GM12878 (cell line): ENCODE data around the gene HMGB1. TPM values are rescaled to one million over a fixed set of nuclear protein-coding genes. Genes with fewer than 3 reads are reported as not detected.
A peak's percentile ranks its signal among the peaks of the same experiment; 100 is the strongest.

Experiments
- ATAC-seq: fragments of 200-7000 bp; cut with Tn5 transposase; 3 replicates; pipeline ENCODE4 v1.9.1; 2020; ENCODE audit warnings: mild to moderate bottlenecking, moderate library complexity
- BruUV-seq: library from RNA; stranded (reverse); fragments of 400-500 nt; replicated peaks from 2 replicates; lab custom pipeline; 2021; lab: Mats Ljungman, UMichigan
- CTCF ChIA-PET: fragments of 300-600 bp; sonication (Branson Sonifier 250); formaldehyde crosslinking; extraction: SDS; loops from one replicate; lab custom pipeline; 2021; ENCODE audit warnings: inconsistent platforms; lab: Yijun Ruan, JAX
- POLR2A ChIA-PET: fragments of 350-600 bp; formaldehyde crosslinking; extraction: SDS; loops from one replicate; lab custom pipeline; 2021; ENCODE audit warnings: inconsistent platforms; lab: Charles Lee
- RAD21 ChIA-PET: fragments of 300-600 bp; sonication (Branson Sonifier 250); formaldehyde crosslinking; loops from one replicate; lab custom pipeline; 2023; ENCODE audit warnings: antibody characterized with exemption; ENCODE audit not compliant: unreplicated experiment; lab: Charles Lee
- SMC1A ChIA-PET: fragments of 300-600 bp; sonication (Branson Sonifier 250); formaldehyde crosslinking; loops from one replicate; lab custom pipeline; 2023; ENCODE audit not compliant: unreplicated experiment, uncharacterized antibody; lab: Charles Lee
- DNase-seq: peaks from one replicate; pipeline ENCODE4 v3.0.0-alpha.2; 2011; ENCODE audit warnings: low read depth, low spot score
- FAIRE-seq: peaks from 3 replicates; lab custom pipeline; 2011; peaks lifted over from hg19 to GRCh38; lab: Jason Lieb, UNC
- H2AFZ ChIP-seq: 2 replicates; pipeline ENCODE4 v1.6.0; 2011; ENCODE audit warnings: low read depth, low read length, control low read depth; ENCODE audit not compliant: control insufficient read depth
- H3K27ac ChIP-seq: 2 replicates; pipeline ENCODE4 v1.5.1; 2011; ENCODE audit warnings: control low read depth; ENCODE audit not compliant: control insufficient read depth, insufficient read depth
- H3K27me3 ChIP-seq, 2 experiments: replicated peaks in 1 of 2; 2 replicates each; pipeline versions ENCODE4 v1.6.0 to v1.6.1; 2011; ENCODE audit warnings: low read length in 1 of 2; ENCODE audit not compliant: control insufficient read depth in 2 of 2, insufficient read depth in 2 of 2
- H3K36me3 ChIP-seq, 2 experiments: 2 replicates each; pipeline ENCODE4 v1.5.1; 2011; ENCODE audit warnings: low read length in 1 of 2; ENCODE audit not compliant: control insufficient read depth in 2 of 2, insufficient read depth in 2 of 2
- H3K4me1 ChIP-seq: 2 replicates; pipeline ENCODE4 v1.6.1; 2011; ENCODE audit warnings: mild to moderate bottlenecking, low read length, moderate library complexity, mixed read lengths; ENCODE audit not compliant: control insufficient read depth, insufficient read depth
- H3K4me2 ChIP-seq: 2 replicates; pipeline ENCODE4 v1.6.0; 2011; ENCODE audit warnings: control low read depth; ENCODE audit not compliant: control insufficient read depth, insufficient read depth
- H3K4me3 ChIP-seq: fragments of 200-600 bp; sonication (generic); 2 replicates; pipeline ENCODE4 v1.5.1; 2016
- H3K79me2 ChIP-seq: 2 replicates; pipeline ENCODE4 v1.6.0; 2011; ENCODE audit warnings: low read length; ENCODE audit not compliant: control insufficient read depth, insufficient read depth
- H3K9ac ChIP-seq: 2 replicates; pipeline ENCODE4 v1.8.0; 2011; ENCODE audit warnings: low read length, control low read depth, mixed read lengths; ENCODE audit not compliant: control insufficient read depth, insufficient read depth
- H3K9me3 ChIP-seq: replicated peaks from 3 replicates; pipeline ENCODE4 v1.5.1; 2011; ENCODE audit warnings: mild to moderate bottlenecking, low read length; ENCODE audit not compliant: control insufficient read depth, insufficient read depth
- H4K20me1 ChIP-seq: 2 replicates; pipeline ENCODE4 v1.6.0; 2011; ENCODE audit not compliant: control insufficient read depth, insufficient read depth
- BCL11A ChIP-seq: IDR thresholded peaks from 2 replicates; pipeline ENCODE4 v1.6.1; 2011; ENCODE audit warnings: low read depth, low read length
- CHD2 ChIP-seq: IDR thresholded peaks from 2 replicates; pipeline ENCODE4 v1.6.1; 2011; ENCODE audit warnings: low read depth, low read length, improper control_type of control experiment, borderline replicate concordance
- CREB1 ChIP-seq: IDR thresholded peaks from 2 replicates; pipeline ENCODE4 v1.6.1; 2012; ENCODE audit warnings: low read depth, mild to moderate bottlenecking, inconsistent platforms
- DPF2 ChIP-seq: fragments of 450-650 bp; IDR thresholded peaks from 2 replicates; pipeline ENCODE4 v1.6.1; 2017; ENCODE audit warnings: mild to moderate bottlenecking
- EGR1 ChIP-seq, 2 experiments: IDR thresholded peaks; 1 replicate in 1 of 2; 2 replicates in 1 of 2; pipeline ENCODE4 v1.6.1; 2011 to 2012; ENCODE audit warnings: low read depth in 2 of 2, low read length in 2 of 2, borderline replicate concordance in 1 of 2, mild to moderate bottlenecking in 1 of 2, moderate library complexity in 1 of 2
- FOXK2 ChIP-seq: fragments of 450-650 bp; IDR thresholded peaks from 2 replicates; pipeline ENCODE4 v1.6.1; 2017; ENCODE audit warnings: mild to moderate bottlenecking, moderate library complexity
- HSF1 ChIP-seq: fragments of 150-350 bp; IDR thresholded peaks from 2 replicates; pipeline ENCODE4 v1.6.1; 2014; ENCODE audit warnings: mild to moderate bottlenecking, low read depth, low read length
- IRF4 ChIP-seq: IDR thresholded peaks from 2 replicates; pipeline ENCODE4 v1.6.1; 2011; ENCODE audit warnings: low read depth, low read length
- NFXL1 ChIP-seq: fragments of 450-650 bp; IDR thresholded peaks from 2 replicates; pipeline ENCODE4 v1.6.1; 2017; ENCODE audit warnings: antibody characterized with exemption, mild to moderate bottlenecking, borderline replicate concordance
- NRF1 ChIP-seq: conservative IDR thresholded peaks from 2 replicates; pipeline ENCODE4 v1.6.1; 2011; ENCODE audit warnings: mild to moderate bottlenecking, low read depth, low read length, improper control_type of control experiment
- POLR2A ChIP-seq: IDR thresholded peaks from 2 replicates; pipeline ENCODE4 v1.6.1; 2011; ENCODE audit warnings: low read depth, mild to moderate bottlenecking, low read length
- RAD51 ChIP-seq: fragments of 450-650 bp; IDR thresholded peaks from 2 replicates; pipeline ENCODE4 v1.6.1; 2016; ENCODE audit warnings: moderate library complexity, mild to moderate bottlenecking, inconsistent platforms
- WGBS: methylation state at CpG from one replicate; pipeline ENCODE4 v1.1.6; 2016; ENCODE audit warnings: low lambda C conversion rate; ENCODE audit not compliant: insufficient replicate concordance, insufficient coverage; ENCODE audit errors: missing lambda C conversion rate; 5-methylcytosine and 5-hydroxymethylcytosine counted together
- in situ Hi-C: fragments of 300-500 bp; cut with MboI; formaldehyde crosslinking; loops from 9 replicates; pipeline ENCODE4 v1.14.3; 2018; ENCODE audit warnings: mixed read lengths
- intact Hi-C: fragments of 100-400 bp; cut with micrococcal nuclease; formaldehyde crosslinking; loops from one replicate; pipeline ENCODE4 v1.14.2; 2022; ENCODE audit not compliant: unreplicated experiment
- polyA plus RNA-seq, 11 experiments: library from polyadenylated mRNA; depleted of rRNA in 4 of 11; unstranded in 6 of 11; stranded (reverse) in 5 of 11; fragments of >200 nt; fragmentation: Nextera tagmentation in 4 of 11; fragmentation: Illumina TruSeq in 1 of 11; extraction: Ambion mirVana in 4 of 11; extraction: Trizol in 1 of 11; gene quantifications; 1 replicate in 1 of 11; 2 replicates in 10 of 11; pipeline versions ENCODE4 v1.2.1 to v1.2.3, GENCODE V29; 2011 to 2016; ENCODE audit warnings: inconsistent platforms in 2 of 11, missing spikeins in 2 of 11, low read depth in 1 of 11
- total RNA-seq, 4 experiments: library from RNA; depleted of rRNA in 3 of 4; stranded (reverse); fragments of >200 nt in 3 of 4; fragmentation: Illumina TruSeq in 1 of 4; extraction: Trizol in 1 of 4; gene quantifications; 2 replicates each; pipeline versions ENCODE4 v1.2.1 to v1.2.3, GENCODE V29; 2013 to 2021
- TF ChIP-seq, protein P1 (sequence below), 3 experiments: IDR thresholded peaks in 2 of 3; conservative IDR thresholded peaks in 1 of 3; 2 replicates each; pipeline ENCODE4 v1.5.1; 2011; ENCODE audit warnings: low read depth in 3 of 3, low read length in 3 of 3, mild to moderate bottlenecking in 3 of 3, control low read depth in 2 of 3, moderate library complexity in 2 of 3, inconsistent platforms in 1 of 3, mixed read lengths in 1 of 3; ENCODE audit not compliant: control insufficient read depth in 2 of 3, insufficient read depth in 1 of 3; ENCODE audit errors: extremely low read depth in 1 of 3
- TF ChIP-seq, protein P2 (sequence below): IDR thresholded peaks from 2 replicates; pipeline ENCODE4 v1.6.1; 2011; ENCODE audit warnings: borderline replicate concordance, low read depth, mild to moderate bottlenecking, moderate library complexity, low read length; ENCODE audit not compliant: insufficient read depth, poor library complexity, severe bottlenecking
- TF ChIP-seq, protein P3 (sequence below): IDR thresholded peaks from 2 replicates; pipeline ENCODE4 v1.6.1; 2011; ENCODE audit warnings: borderline replicate concordance, low read depth, mild to moderate bottlenecking, moderate library complexity, mixed read lengths, low read length; ENCODE audit not compliant: insufficient read depth; ENCODE audit errors: extremely low read length

Gene HMGB1
- total and polyA plus RNA-seq, 10 of the 15 experiments (the other 5 are each of a cell fraction or from before 2014, with no cell fraction given), result 365 to 2,529 (median 1,396) TPM

- intact Hi-C loops (loop anchor here (2.0 kb wide), 2 partner anchors 19 to 43 kb away; partner anchors contain the start of gene HMGB1), in situ Hi-C loops (no loop called here)
- Histone ChIP-seq H3K9me3 (no peaks in the 10 kb centered on the region), H3K4me1 (peaks cover 6% of the 10 kb centered on the region), H3K4me2 (peak overlapping the region; percentile 95), H4K20me1 (no peaks in the 10 kb centered on the region), H2AFZ (peak overlapping the region; percentile 71), H3K79me2 (no peaks in the 10 kb centered on the region), H3K27ac (peak overlapping the region; percentile 50), H3K4me3 (peak overlapping the region; percentile 69), H3K27me3 (no peaks in the 10 kb centered on the region), H3K36me3 (no peaks in the 10 kb centered on the region), H3K9ac (peak overlapping the region; percentile 58)
- ChIA-PET CTCF (interaction anchor here (0.9 to 1.7 kb wide), 3 partner anchors 12 to 289 kb away, joined by 3 to 7 read pairs (median 4); no protein-coding TSS in a partner anchor), POLR2A (interaction anchor here (0.8 to 1.7 kb wide), 13 partner anchors 8 to 50 kb away, joined by 3 to 12 read pairs (median 4); partner anchors contain the start of gene HMGB1), SMC1A (interaction anchor here (0.7 to 6.9 kb wide), 12 partner anchors 8 to 49 kb away, joined by 3 to 73 read pairs (median 4); no protein-coding TSS in a partner anchor), RAD21 (interaction anchor here (0.8 to 2.2 kb wide), 14 partner anchors 8 to 289 kb away, joined by 3 to 31 read pairs (median 6); no protein-coding TSS in a partner anchor)
- FAIRE-seq, result no peak
- BruUV-seq, result TSS peak; percentile 88
- no peak for DNase-seq
- 13% methylated on average over 35 of the region's 53 CpGs for WGBS
- peak; percentile 71 for ATAC-seq
- TF ChIP-seq, protein P1, sequence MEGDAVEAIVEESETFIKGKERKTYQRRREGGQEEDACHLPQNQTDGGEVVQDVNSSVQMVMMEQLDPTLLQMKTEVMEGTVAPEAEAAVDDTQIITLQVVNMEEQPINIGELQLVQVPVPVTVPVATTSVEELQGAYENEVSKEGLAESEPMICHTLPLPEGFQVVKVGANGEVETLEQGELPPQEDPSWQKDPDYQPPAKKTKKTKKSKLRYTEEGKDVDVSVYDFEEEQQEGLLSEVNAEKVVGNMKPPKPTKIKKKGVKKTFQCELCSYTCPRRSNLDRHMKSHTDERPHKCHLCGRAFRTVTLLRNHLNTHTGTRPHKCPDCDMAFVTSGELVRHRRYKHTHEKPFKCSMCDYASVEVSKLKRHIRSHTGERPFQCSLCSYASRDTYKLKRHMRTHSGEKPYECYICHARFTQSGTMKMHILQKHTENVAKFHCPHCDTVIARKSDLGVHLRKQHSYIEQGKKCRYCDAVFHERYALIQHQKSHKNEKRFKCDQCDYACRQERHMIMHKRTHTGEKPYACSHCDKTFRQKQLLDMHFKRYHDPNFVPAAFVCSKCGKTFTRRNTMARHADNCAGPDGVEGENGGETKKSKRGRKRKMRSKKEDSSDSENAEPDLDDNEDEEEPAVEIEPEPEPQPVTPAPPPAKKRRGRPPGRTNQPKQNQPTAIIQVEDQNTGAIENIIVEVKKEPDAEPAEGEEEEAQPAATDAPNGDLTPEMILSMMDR (IDR thresholded peaks at IDR 0.05 in 2 of 3, conservative IDR thresholded peaks at IDR 0.05 in 1 of 3; ENCODE audit: control insufficient read depth in 2 of 3, extremely low read depth in 1 of 3, insufficient read depth in 1 of 3, low read depth in 3 of 3, low read length in 3 of 3), result no peak
- peak; percentile 20; the same call in 1 of the 2 replicates for TF ChIP-seq DPF2
- TF ChIP-seq FOXK2, result no peak
- TF ChIP-seq, protein P2, sequence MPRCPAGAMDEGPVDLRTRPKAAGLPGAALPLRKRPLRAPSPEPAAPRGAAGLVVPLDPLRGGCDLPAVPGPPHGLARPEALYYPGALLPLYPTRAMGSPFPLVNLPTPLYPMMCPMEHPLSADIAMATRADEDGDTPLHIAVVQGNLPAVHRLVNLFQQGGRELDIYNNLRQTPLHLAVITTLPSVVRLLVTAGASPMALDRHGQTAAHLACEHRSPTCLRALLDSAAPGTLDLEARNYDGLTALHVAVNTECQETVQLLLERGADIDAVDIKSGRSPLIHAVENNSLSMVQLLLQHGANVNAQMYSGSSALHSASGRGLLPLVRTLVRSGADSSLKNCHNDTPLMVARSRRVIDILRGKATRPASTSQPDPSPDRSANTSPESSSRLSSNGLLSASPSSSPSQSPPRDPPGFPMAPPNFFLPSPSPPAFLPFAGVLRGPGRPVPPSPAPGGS, result no peak
- TF ChIP-seq EGR1 (IDR thresholded peaks at IDR 0.05; ENCODE audit: borderline replicate concordance in 1 of 2, low read depth in 2 of 2, low read length in 2 of 2), result no peak
- TF ChIP-seq BCL11A, result no peak
- 0 out of 2 replicates have a peak, but pooled peaks have one; percentile 47 for TF ChIP-seq NFXL1
- no peak for TF ChIP-seq RAD51
- no peak for TF ChIP-seq CREB1
- TF ChIP-seq POLR2A, result 0 out of 2 replicates have a peak, but pooled peaks have one; percentile 14
- 0 out of 2 replicates have a peak, but pooled peaks have one; percentile 28 for TF ChIP-seq CHD2
- TF ChIP-seq, protein P3, sequence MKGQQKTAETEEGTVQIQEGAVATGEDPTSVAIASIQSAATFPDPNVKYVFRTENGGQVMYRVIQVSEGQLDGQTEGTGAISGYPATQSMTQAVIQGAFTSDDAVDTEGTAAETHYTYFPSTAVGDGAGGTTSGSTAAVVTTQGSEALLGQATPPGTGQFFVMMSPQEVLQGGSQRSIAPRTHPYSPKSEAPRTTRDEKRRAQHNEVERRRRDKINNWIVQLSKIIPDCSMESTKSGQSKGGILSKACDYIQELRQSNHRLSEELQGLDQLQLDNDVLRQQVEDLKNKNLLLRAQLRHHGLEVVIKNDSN, result no peak
- TF ChIP-seq IRF4, result no peak
- TF ChIP-seq NRF1, result no peak
- TF ChIP-seq HSF1, result no peak
Observed at GRCh38 chr13:30421093-30422053, 44.4 kb downstream of the HMGB1 start.
